MM.1S (cell line): Measurements from ENCODE around the gene LDLRAD3.

Source experiments
- DNase-seq: peaks from one replicate; pipeline ENCODE4 v3.0.0-alpha.2; 2015
- H2AFZ ChIP-seq: fragments of 300-600 bp; sonication (generic); 2 replicates; pipeline ENCODE4 v1.6.0; 2016; ENCODE audit warnings: antibody characterized with exemption, low read length
- H3F3A ChIP-seq: fragments of 300-600 bp; sonication (generic); 2 replicates; pipeline ENCODE4 v1.6.1; 2016; ENCODE audit warnings: mild to moderate bottlenecking, antibody characterized with exemption, low read length, moderate library complexity, mixed read lengths; ENCODE audit not compliant: insufficient read depth
- H3K27ac ChIP-seq: fragments of 300-600 bp; sonication (generic); 2 replicates; pipeline ENCODE4 v1.5.1; 2016; ENCODE audit warnings: mild to moderate bottlenecking, low read length
- H3K27me3 ChIP-seq: fragments of 300-600 bp; sonication (generic); replicated peaks from 2 replicates; pipeline ENCODE4 v1.6.0; 2016; ENCODE audit warnings: low read length; ENCODE audit not compliant: insufficient read depth
- H3K36me3 ChIP-seq: fragments of 300-600 bp; sonication (generic); replicated peaks from 2 replicates; pipeline ENCODE4 v1.6.1; 2016; ENCODE audit warnings: mild to moderate bottlenecking, low read length, mixed read lengths; ENCODE audit not compliant: insufficient read depth
- H3K4me1 ChIP-seq: fragments of 300-600 bp; sonication (generic); 2 replicates; pipeline ENCODE4 v1.6.1; 2016; ENCODE audit warnings: low read length, mixed read lengths
- H3K4me2 ChIP-seq: fragments of 300-600 bp; sonication (generic); 2 replicates; pipeline ENCODE4 v1.6.0; 2016; ENCODE audit warnings: low read depth, low read length
- H3K4me3 ChIP-seq: fragments of 300-600 bp; sonication (generic); 2 replicates; pipeline ENCODE4 v1.5.1; 2016; ENCODE audit warnings: low read length, mixed read lengths
- H3K79me2 ChIP-seq: fragments of 300-600 bp; sonication (generic); 2 replicates; pipeline ENCODE4 v1.6.1; 2016; ENCODE audit warnings: mixed run types, low read length, mixed read lengths
- H3K9ac ChIP-seq: fragments of 300-600 bp; sonication (generic); 2 replicates; pipeline ENCODE4 v1.6.1; 2016; ENCODE audit warnings: low read length, mixed read lengths
- H3K9me2 ChIP-seq: fragments of 300-600 bp; sonication (generic); replicated peaks from 2 replicates; pipeline ENCODE4 v1.6.1; 2016; ENCODE audit warnings: mild to moderate bottlenecking, low read length, mixed read lengths; ENCODE audit not compliant: insufficient read depth
- H3K9me3 ChIP-seq: fragments of 300-600 bp; sonication (generic); replicated peaks from 2 replicates; pipeline ENCODE4 v1.6.1; 2016; ENCODE audit warnings: mild to moderate bottlenecking, low read length, mixed read lengths; ENCODE audit not compliant: insufficient read depth
- H4K20me1 ChIP-seq: fragments of 300-600 bp; sonication (generic); 2 replicates; pipeline ENCODE4 v1.6.1; 2016; ENCODE audit warnings: mild to moderate bottlenecking, low read length, moderate library complexity, mixed read lengths; ENCODE audit not compliant: insufficient read depth
- EZH2 ChIP-seq: fragments of 300-600 bp; sonication (generic); optimal IDR thresholded peaks from 2 replicates; pipeline ENCODE3; 2017; ENCODE audit warnings: low read depth, mild to moderate bottlenecking, antibody characterized with exemption, low read length, mixed read lengths
- EZH2phosphoT487 ChIP-seq: fragments of 300-600 bp; sonication (generic); IDR thresholded peaks from 2 replicates; pipeline ENCODE4 v1.6.1; 2018; ENCODE audit warnings: antibody characterized with exemption, low read length
- TF ChIP-seq, protein P1 (sequence below): fragments of 300-600 bp; sonication (generic); IDR thresholded peaks from 2 replicates; pipeline ENCODE4 v1.5.1; 2016; ENCODE audit warnings: antibody characterized with exemption, low read length, mixed read lengths

The LDLRAD3 gene

DNA sequence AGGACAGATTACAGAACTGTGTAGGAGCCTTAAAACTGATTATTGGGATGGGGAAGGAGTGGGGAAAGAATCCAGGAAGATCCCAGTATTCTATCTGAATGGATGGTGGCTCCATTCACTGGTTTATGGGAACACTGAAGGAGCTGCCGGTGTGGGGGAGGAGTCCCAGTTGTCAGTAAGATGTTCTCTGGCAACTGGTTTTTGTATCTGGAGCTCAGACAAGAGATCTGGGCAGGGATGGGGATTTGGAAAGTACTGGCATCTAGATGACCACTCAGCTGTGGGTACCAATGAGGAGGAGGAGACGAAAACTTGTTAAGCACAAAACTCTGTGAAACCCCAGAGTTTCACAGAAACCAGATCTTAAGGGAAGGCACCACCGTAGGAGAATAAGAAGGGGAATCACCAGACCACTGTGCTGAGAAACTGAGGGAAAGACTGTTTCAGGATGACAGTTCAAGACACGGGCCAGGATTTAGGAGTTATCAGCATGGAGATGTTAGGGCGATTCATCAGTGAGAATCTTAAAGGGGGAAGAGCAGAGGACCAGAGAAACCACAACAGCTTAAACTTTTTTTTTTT, 28.1 kb downstream of the LDLRAD3 start:
- no peak overlapping the region for H2AFZ ChIP-seq
- DNase-seq, result no peak
- H3K27ac ChIP-seq, result no peak overlapping the region
- TF ChIP-seq, protein P1, sequence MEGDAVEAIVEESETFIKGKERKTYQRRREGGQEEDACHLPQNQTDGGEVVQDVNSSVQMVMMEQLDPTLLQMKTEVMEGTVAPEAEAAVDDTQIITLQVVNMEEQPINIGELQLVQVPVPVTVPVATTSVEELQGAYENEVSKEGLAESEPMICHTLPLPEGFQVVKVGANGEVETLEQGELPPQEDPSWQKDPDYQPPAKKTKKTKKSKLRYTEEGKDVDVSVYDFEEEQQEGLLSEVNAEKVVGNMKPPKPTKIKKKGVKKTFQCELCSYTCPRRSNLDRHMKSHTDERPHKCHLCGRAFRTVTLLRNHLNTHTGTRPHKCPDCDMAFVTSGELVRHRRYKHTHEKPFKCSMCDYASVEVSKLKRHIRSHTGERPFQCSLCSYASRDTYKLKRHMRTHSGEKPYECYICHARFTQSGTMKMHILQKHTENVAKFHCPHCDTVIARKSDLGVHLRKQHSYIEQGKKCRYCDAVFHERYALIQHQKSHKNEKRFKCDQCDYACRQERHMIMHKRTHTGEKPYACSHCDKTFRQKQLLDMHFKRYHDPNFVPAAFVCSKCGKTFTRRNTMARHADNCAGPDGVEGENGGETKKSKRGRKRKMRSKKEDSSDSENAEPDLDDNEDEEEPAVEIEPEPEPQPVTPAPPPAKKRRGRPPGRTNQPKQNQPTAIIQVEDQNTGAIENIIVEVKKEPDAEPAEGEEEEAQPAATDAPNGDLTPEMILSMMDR, result no peak
- TF ChIP-seq EZH2phosphoT487 (no peak), EZH2 (no peak)
- H3F3A ChIP-seq, result no peaks in the 10 kb centered on the region
- no peaks in the 10 kb centered on the region for H4K20me1 ChIP-seq
- H3K4me3 ChIP-seq, result no peak overlapping the region
- no peaks in the 10 kb centered on the region for H3K36me3 ChIP-seq
- no peak overlapping the region for H3K9ac ChIP-seq
- no peaks in the 10 kb centered on the region for H3K79me2 ChIP-seq
- H3K27me3 ChIP-seq, result no peaks in the 10 kb centered on the region
- H3K9me2 ChIP-seq, result no peaks in the 10 kb centered on the region
- H3K4me1 ChIP-seq, result no peaks in the 10 kb centered on the region
- no peak overlapping the region for H3K4me2 ChIP-seq
- no peaks in the 10 kb centered on the region for H3K9me3 ChIP-seq

DNA sequence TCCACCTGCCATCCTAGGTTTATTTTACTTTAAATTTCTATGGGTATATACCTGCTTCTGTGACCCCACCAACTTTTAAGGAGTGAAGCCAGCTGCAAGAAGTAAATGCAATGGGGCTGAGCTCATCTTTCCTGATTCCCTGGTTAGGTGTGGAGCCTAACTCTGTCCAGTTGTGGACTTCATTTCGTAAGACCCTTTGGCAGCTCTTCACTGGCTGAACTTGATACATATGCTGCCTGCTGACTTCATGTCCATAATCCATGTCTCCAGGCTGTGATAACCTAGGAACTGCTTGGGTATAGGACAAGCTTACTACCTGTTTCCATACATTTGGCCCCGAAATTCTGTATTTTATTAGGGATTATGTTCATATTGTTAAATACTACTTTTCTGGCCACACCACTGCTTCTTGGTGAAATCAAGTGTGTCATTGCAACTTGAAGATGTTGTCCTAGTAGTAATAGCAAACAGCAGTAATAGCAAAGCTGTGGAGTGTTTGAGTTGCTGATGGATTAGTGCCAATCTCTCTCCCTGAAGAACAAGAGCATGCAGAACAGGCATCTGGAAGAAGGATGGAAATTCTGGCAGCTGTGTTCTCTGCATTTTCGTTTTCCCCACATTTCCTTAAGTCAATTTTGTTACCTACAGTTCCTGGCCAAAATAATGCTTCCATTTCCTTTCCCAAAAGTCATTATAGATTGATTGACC, 31.2 kb downstream of the LDLRAD3 start:
- H3K27ac ChIP-seq, result no peak overlapping the region
- no peak overlapping the region for H3K4me3 ChIP-seq
- no peaks in the 10 kb centered on the region for H4K20me1 ChIP-seq
- H3K4me1 ChIP-seq, result no peaks in the 10 kb centered on the region
- H2AFZ ChIP-seq, result no peak overlapping the region
- H3K27me3 ChIP-seq, result no peaks in the 10 kb centered on the region
- no peak overlapping the region for H3K4me2 ChIP-seq
- DNase-seq, result no peak
- no peaks in the 10 kb centered on the region for H3K79me2 ChIP-seq
- H3K9me3 ChIP-seq, result no peaks in the 10 kb centered on the region
- no peaks in the 10 kb centered on the region for H3F3A ChIP-seq
- H3K36me3 ChIP-seq, result no peaks in the 10 kb centered on the region
- H3K9me2 ChIP-seq, result no peaks in the 10 kb centered on the region
- H3K9ac ChIP-seq, result no peak overlapping the region
- TF ChIP-seq EZH2phosphoT487, result no peak
- TF ChIP-seq, protein P1, result no peak
- TF ChIP-seq EZH2, result no peak

DNA sequence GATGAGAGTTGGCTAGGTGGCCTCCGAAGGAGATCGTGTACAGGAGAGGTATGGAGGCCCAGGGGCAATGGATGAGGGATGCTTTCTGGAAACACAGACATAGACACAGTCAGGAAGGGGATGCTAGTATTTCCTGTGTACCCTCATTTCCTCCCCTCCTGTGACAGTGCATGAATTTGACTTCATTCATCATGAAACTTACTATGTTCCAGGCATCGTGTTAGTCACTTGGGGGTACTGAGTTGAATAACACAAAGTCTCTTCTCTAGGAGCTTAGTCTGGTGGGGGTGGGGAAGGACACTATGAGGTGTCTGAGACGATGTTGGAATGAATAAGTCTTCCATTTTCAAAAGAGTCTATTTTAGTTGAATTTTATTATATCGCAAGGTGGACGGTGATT, 32.6 kb downstream of the LDLRAD3 start:
- no peak overlapping the region for H3K4me2 ChIP-seq
- H3K27me3 ChIP-seq, result no peaks in the 10 kb centered on the region
- H3K9me2 ChIP-seq, result no peaks in the 10 kb centered on the region
- no peaks in the 10 kb centered on the region for H3K4me1 ChIP-seq
- no peaks in the 10 kb centered on the region for H4K20me1 ChIP-seq
- H3K9me3 ChIP-seq, result no peaks in the 10 kb centered on the region
- no peaks in the 10 kb centered on the region for H3F3A ChIP-seq
- no peaks in the 10 kb centered on the region for H3K36me3 ChIP-seq
- TF ChIP-seq, protein P1, result no peak
- no peak for TF ChIP-seq EZH2phosphoT487
- no peak for TF ChIP-seq EZH2
- H2AFZ ChIP-seq, result no peak overlapping the region
- H3K9ac ChIP-seq, result no peak overlapping the region
- H3K4me3 ChIP-seq, result no peak overlapping the region
- no peak for DNase-seq
- no peak overlapping the region for H3K27ac ChIP-seq
- no peaks in the 10 kb centered on the region for H3K79me2 ChIP-seq
